ENCODE data around the gene B3GNT7. TPM values are rescaled to one million over a fixed set of nuclear protein-coding genes. Genes with fewer than 3 reads are reported as not detected.

The B3GNT7 gene
- total and polyA plus RNA-seq, 4 donors, result 0.74 to 1.7 (median 1.0) TPM

GRCh38 chr2:231390667-231391066 lies 4.8 kb upstream of the B3GNT7 start (continued):
- TF ChIP-seq TAF1 (conservative IDR thresholded peaks at IDR 0.05), result no peak
- TF ChIP-seq SP1 (IDR thresholded peaks at IDR 0.05), result no peak
- TF ChIP-seq, protein P1, sequence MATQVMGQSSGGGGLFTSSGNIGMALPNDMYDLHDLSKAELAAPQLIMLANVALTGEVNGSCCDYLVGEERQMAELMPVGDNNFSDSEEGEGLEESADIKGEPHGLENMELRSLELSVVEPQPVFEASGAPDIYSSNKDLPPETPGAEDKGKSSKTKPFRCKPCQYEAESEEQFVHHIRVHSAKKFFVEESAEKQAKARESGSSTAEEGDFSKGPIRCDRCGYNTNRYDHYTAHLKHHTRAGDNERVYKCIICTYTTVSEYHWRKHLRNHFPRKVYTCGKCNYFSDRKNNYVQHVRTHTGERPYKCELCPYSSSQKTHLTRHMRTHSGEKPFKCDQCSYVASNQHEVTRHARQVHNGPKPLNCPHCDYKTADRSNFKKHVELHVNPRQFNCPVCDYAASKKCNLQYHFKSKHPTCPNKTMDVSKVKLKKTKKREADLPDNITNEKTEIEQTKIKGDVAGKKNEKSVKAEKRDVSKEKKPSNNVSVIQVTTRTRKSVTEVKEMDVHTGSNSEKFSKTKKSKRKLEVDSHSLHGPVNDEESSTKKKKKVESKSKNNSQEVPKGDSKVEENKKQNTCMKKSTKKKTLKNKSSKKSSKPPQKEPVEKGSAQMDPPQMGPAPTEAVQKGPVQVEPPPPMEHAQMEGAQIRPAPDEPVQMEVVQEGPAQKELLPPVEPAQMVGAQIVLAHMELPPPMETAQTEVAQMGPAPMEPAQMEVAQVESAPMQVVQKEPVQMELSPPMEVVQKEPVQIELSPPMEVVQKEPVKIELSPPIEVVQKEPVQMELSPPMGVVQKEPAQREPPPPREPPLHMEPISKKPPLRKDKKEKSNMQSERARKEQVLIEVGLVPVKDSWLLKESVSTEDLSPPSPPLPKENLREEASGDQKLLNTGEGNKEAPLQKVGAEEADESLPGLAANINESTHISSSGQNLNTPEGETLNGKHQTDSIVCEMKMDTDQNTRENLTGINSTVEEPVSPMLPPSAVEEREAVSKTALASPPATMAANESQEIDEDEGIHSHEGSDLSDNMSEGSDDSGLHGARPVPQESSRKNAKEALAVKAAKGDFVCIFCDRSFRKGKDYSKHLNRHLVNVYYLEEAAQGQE (IDR thresholded peaks at IDR 0.05), result no peak
- no peak for TF ChIP-seq JUND (IDR thresholded peaks at IDR 0.05)
- no peak for TF ChIP-seq HNF4G (IDR thresholded peaks at IDR 0.05)

DNA sequence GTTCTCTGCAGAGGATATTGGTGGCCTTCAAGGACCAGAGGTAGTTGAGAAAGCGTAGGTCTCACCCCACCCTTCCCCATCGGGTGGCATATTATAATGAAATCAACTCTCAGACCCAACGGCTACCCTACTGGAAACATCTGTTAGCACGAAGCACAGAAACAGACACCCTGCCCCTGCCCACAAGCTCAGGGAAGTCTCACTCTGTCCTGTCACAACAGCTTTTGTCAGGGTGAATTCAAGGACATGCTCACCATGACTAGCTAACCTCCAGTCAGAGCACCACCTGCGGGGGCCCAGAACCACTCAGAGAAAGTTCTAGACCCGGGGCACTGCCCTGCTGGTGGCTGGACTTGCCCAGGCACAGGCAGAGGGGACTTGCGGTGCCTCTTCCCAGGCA lies 3.5 kb upstream of the B3GNT7 start:
- Histone ChIP-seq H3K9me3 (ENCODE audit: control insufficient read depth in 4 of 4, low read length in 3 of 4) (no peaks in the 10 kb centered on the region), H3K9ac (ENCODE audit: low read depth in 1 of 2, low read length in 2 of 2) (no peak overlapping the region), H3K36me3 (ENCODE audit: control insufficient read depth in 4 of 4, insufficient read depth in 3 of 4, low read depth in 1 of 4, low read length in 3 of 4) (no peaks in the 10 kb centered on the region), H3K4me3 (ENCODE audit: low read depth in 1 of 3, low read length in 3 of 3) (no peak overlapping the region), H3K4me1 (ENCODE audit: control insufficient read depth in 4 of 4, insufficient read depth in 4 of 4, low read length in 3 of 4) (peaks cover 0 to 9% (median 0%) of the 10 kb centered on the region in 4 donors), H3K27me3 (ENCODE audit: control insufficient read depth in 4 of 4, insufficient read depth in 4 of 4, low read length in 3 of 4) (peaks cover 0 to 3% (median 0%) of the 10 kb centered on the region in 4 donors), H3K27ac (ENCODE audit: low read depth in 1 of 2, low read length in 2 of 2) (no peak overlapping the region)
- no peak for TF ChIP-seq FOXA2 (IDR thresholded peaks at IDR 0.05)
- TF ChIP-seq, protein P1 (IDR thresholded peaks at IDR 0.05), result no peak
- TF ChIP-seq YY1 (IDR thresholded peaks at IDR 0.05), result no peak
- TF ChIP-seq ZBTB33 (IDR thresholded peaks at IDR 0.05), result no peak
- no peak for TF ChIP-seq EGR1 (IDR thresholded peaks at IDR 0.05; ENCODE audit: low read depth in 2 of 2)
- no peak for TF ChIP-seq FOXA1 (IDR thresholded peaks at IDR 0.05)
- 87% methylated on average over 7 of the region's 7 CpGs for WGBS
- no peak for DNase-seq (ENCODE audit: low spot score)

DNA sequence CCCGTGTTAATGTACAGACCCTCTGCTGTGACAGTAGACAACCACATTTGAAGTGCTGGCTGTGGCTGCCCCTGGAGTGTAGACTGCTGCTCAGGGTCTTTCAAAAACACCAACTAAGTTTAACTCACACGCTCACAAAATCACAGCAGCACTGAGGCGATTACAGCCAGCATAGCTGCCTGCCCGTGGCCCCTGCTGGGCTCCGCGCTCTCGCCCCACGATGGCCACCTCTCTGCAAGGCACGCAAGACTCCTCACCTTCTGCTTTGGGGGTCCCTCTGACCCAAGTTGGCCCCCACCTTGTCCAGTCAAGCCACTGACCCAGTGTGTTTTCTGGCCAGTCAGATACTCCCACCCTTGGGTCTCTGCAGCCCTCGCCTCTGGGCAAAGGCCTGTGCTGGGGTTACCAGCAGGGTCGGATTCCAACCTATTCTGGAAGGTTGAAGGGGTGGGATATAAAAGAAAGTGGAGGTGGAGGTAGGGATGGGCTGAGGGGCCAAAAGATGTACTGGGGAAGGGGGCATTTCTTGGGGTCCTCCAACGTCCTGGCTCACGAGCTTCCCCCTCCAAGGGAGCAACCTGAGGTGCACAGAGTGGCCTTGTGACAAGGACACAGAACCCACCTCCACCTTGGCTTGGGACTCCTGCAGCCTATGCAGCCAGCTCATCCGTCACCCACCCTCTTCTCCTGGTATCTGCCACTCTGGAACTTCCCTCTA lies 2.9 kb upstream of the B3GNT7 start:
- no peak for DNase-seq (ENCODE audit: low spot score)
- WGBS, result 96% methylated on average over 14 of the region's 14 CpGs
- TF ChIP-seq FOXA2 (IDR thresholded peaks at IDR 0.05) (no peak), EGR1 (IDR thresholded peaks at IDR 0.05; ENCODE audit: low read depth in 2 of 2) (no peak), MAX (IDR thresholded peaks at IDR 0.05) (no peak), NR2F2 (IDR thresholded peaks at IDR 0.05) (no peak), TAF1 (conservative IDR thresholded peaks at IDR 0.05) (no peak)
- peaks cover 0 to 9% (median 0%) of the 10 kb centered on the region in 4 donors for H3K4me1 ChIP-seq (ENCODE audit: control insufficient read depth in 4 of 4, insufficient read depth in 4 of 4, low read length in 3 of 4)
- H3K27me3 ChIP-seq (ENCODE audit: control insufficient read depth in 4 of 4, insufficient read depth in 4 of 4, low read length in 3 of 4), result peaks cover 0 to 3% (median 0%) of the 10 kb centered on the region in 4 donors
- H3K36me3 ChIP-seq (ENCODE audit: control insufficient read depth in 4 of 4, insufficient read depth in 3 of 4, low read depth in 1 of 4, low read length in 3 of 4), result no peaks in the 10 kb centered on the region
- H3K27ac ChIP-seq (ENCODE audit: low read depth in 1 of 2, low read length in 2 of 2), result no peak overlapping the region
- H3K4me3 ChIP-seq (ENCODE audit: low read depth in 1 of 3, low read length in 3 of 3), result no peak overlapping the region
- H3K9me3 ChIP-seq (ENCODE audit: control insufficient read depth in 4 of 4, low read length in 3 of 4), result no peaks in the 10 kb centered on the region
- no peak overlapping the region for H3K9ac ChIP-seq (ENCODE audit: low read depth in 1 of 2, low read length in 2 of 2)

Data from liver (tissue), 9 donors.